GM19193 (cell line): ENCODE results near the gene CHURC1.

Source experiments
- POLR2A ChIP-seq: IDR thresholded peaks from 4 replicates; pipeline ENCODE4 v1.6.1; 2011; ENCODE audit not compliant: insufficient read depth, insufficient read length; ENCODE audit errors: extremely low read depth

Gene CHURC1

DNA sequence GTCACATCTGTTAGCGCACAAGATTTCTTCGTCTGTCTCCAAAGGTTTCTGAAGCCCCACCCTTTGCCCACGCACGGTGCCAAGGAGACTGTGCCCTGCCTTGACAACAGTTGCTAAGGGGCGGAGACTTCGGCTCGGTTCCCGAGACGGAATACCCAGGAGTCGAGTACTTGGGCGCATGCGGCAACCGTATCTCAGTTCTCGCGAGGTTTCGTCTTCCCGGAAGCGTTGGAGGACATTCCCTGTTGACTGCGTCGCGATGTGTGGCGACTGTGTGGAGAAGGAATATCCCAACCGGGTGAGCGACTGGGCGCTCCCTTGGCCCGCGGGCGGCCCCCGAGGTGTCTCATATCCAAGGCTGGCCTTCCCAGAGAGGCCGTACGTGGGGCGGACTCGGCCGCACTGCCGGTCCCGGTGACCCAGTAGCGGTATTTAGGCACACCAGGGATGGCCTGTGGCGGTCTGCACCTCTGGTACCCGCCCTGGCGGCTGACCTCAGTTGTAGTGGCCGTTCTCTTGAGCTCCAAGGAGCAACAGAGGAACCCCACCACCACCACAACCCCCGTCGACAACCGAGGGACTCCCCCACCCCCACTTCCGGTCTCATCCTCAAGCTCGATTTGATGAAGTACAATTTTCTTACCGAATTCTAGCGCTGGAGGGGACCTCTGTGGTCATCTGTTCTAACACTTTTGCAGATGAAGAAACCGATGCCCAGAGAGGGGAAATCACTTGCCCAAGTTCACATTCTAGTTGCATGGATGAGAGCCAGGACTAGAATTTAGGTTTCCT lies at the start of gene CHURC1:
TSS of gene CHURC1 (plus strand) at position 219 of the 792 bp plus-strand sequence. CDS start at position 260, 41 bp downstream.
- TF ChIP-seq POLR2A = peak; percentile 96

DNA sequence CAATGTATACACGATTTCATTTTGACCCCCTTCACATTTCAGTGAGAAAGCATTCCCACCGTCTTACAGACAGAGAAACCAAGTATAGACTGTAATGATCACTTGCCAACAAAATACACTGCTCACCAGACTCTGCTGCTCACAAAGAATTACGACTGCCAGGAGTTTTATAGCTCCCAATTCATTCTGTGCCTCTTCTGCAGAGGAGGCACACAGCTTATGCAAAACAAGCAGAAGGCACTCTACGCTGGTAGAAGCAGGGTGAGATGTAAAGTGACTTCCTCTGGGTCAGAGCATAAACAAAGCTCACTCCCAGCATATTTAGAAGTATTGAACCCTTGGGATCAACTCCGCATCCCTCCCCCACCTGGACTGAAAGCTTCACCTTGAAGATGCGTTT lies 49.1 kb upstream of the CHURC1 start:
- TF ChIP-seq POLR2A = no peak

- no peak for TF ChIP-seq POLR2A
These were observed 48.3 kb upstream of the CHURC1 start for GRCh38 chr14:64865992-64866391.

DNA sequence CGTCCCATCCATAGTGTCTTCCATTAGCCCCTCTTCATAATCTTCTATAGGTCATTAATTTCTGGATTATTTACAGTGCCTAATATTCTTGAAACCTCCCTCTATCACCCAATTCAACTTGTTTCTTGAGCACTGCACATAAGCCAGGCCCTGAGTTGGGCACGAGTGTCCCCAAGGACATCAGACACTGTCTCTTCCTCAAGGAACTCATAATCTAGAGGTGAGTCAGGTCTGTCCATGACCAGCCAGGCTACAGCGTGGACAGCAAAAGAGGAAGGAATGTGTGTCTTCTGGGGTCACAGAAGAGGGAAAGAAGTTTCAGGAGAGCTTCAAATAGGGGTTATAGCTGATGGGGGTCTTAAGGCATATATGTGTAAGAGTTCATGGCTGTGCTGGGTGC lies 47.1 kb upstream of the CHURC1 start:
- no peak for TF ChIP-seq POLR2A

DNA sequence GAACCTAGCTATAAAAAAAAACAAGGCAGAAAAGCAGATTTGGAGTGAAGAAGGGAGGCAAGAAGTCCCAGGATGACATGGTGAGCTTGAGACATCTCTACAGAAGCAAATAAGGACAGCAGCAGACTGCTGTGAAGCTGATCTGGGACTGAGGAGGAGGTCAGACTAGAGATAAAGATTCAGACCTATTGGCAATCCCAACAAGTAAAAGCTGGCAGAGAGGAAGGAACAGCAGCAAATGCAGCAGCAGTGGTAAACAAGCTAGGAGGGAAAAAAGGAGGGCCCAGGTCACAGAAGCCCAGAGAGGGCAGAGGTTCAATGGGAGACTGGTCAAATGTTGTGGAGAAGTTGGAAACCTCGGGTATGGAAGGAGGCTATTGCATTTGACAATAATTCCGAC lies 45.9 kb upstream of the CHURC1 start:
- no peak for TF ChIP-seq POLR2A

DNA sequence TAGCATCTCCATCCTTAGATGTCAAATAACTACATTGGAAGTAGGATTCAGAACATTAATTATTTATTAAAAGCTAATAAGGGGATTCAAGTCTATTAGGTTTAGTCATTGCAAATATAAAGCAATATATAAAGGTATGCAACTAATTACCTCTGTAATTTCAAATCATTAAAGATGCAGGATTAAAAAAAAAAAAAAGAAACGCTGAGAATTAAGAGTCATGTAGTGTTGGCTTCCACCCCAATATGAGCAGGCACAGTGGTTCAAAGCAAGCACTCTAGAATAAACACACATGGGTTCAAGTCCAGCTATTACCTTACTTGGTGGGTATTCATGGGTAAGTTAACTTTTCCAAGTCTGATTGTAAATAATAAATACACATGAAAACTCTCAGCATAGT lies 45.4 kb upstream of the CHURC1 start:
- no peak for TF ChIP-seq POLR2A

- no peak for TF ChIP-seq POLR2A
These were observed 44.1 kb upstream of the CHURC1 start for GRCh38 chr14:64870160-64870559.

DNA sequence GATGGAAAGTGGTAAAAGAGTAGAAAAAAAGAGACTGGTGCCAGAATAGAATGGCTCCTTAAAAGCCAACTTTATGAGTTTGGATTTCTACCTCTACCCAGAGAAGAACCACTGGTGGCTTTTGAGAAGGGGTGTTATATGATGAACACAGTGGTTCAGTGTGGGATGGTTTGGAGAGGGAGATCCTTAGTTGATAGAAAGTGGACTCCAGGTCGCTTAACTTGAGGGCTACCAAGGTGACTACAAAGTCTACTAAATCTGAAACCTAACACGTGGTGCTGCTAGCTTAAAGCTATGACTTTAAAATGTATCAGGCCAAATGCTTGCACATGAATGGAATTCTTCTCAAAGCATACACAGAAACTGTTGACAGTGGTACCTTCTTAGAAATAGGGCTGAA lies 42.9 kb upstream of the CHURC1 start:
- no peak for TF ChIP-seq POLR2A

- TF ChIP-seq POLR2A = no peak
These were observed 40.6 kb upstream of the CHURC1 start for GRCh38 chr14:64873506-64874219.

- no peak for TF ChIP-seq POLR2A
These were observed 38.9 kb upstream of the CHURC1 start for GRCh38 chr14:64875350-64875749.

DNA sequence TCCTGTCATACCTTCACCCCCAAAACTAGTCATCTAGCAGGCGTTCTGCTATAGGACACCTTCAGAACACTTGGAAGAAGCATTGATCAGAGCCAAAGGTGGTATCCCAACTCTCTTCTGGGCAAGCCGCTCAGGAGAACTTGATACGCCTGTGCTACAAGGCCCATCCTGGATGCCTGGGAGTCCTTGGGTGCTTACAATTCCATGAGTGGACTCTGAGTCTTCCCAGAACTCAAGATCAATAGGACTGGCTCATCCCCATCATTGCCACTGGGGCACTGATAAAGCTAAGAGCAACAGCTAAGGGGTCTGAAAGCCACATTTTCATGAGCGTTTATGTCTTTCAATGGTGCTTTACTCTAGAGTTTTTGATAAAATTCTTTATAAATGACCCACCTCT lies 36.4 kb upstream of the CHURC1 start:
- TF ChIP-seq POLR2A = no peak

- no peak for TF ChIP-seq POLR2A
These were observed 35.2 kb upstream of the CHURC1 start for GRCh38 chr14:64878837-64879634.

- no peak for TF ChIP-seq POLR2A
These were observed 34.5 kb upstream of the CHURC1 start, which contains the start of gene SPTB for GRCh38 chr14:64879635-64880220. SPTB (minus strand) TSS chr14:64879907; CDS start chr14:64823094, 56,813 bp downstream.

- no peak for TF ChIP-seq POLR2A
These were observed 33.8 kb upstream of the CHURC1 start for GRCh38 chr14:64880221-64881121.

- TF ChIP-seq POLR2A = no peak
These were observed 28.7 kb upstream of the CHURC1 start for GRCh38 chr14:64885559-64885958.

DNA sequence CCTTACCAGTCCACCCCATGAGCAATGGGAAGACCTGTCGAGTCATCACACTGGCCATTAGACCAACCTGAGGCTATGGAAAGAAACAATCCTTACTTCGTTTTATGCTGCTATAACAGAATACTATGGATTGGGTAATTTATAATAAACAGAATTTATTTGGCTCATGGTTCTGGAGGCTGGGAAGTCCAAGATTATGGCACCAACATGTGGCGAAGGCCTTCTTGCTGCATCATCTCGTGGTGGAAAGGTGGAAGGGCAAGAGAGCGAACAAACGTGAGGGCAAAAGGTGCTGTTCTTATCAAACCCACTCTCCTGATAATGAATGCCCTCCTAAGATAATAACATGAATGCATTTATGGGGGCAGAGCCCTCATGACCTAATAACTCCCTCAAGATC lies 24.9 kb upstream of the CHURC1 start:
- no peak for TF ChIP-seq POLR2A
